Endothelial cell (in vitro differentiated cells): Measurements from ENCODE around the gene AGBL1. TPM values are rescaled to one million over a fixed set of nuclear protein-coding genes. Genes with fewer than 3 reads are reported as not detected.

Source experiments
- DNase-seq: peaks from one replicate; pipeline ENCODE4 v3.0.0; 2021; ENCODE audit warnings: low spot score
- H3K27ac Mint-ChIP-seq: one replicate; pipeline ENCODE4 v1.8.0; 2021; ENCODE audit warnings: mixed read lengths, inconsistent platforms; ENCODE audit not compliant: unreplicated experiment
- H3K27me3 Mint-ChIP-seq: one replicate; pipeline ENCODE4 v1.8.0; 2021; ENCODE audit warnings: mild to moderate bottlenecking, moderate library complexity, mixed read lengths, inconsistent platforms; ENCODE audit not compliant: unreplicated experiment
- H3K36me3 Mint-ChIP-seq: one replicate; pipeline ENCODE4 v1.8.0; 2021; ENCODE audit warnings: mild to moderate bottlenecking, low read depth, mixed read lengths, inconsistent platforms; ENCODE audit not compliant: unreplicated experiment
- H3K4me1 Mint-ChIP-seq: one replicate; pipeline ENCODE4 v1.8.0; 2021; ENCODE audit warnings: mild to moderate bottlenecking, mixed read lengths, inconsistent platforms; ENCODE audit not compliant: unreplicated experiment
- H3K4me3 Mint-ChIP-seq: one replicate; pipeline ENCODE4 v1.8.0; 2021; ENCODE audit warnings: mild to moderate bottlenecking, mixed read lengths, inconsistent platforms; ENCODE audit not compliant: unreplicated experiment
- H3K9me3 Mint-ChIP-seq: one replicate; pipeline ENCODE4 v1.8.0; 2021; ENCODE audit warnings: mixed read lengths, inconsistent platforms; ENCODE audit not compliant: unreplicated experiment
- CTCF ChIP-seq: fragments of 200-600 bp; sonication (generic); IDR thresholded peaks from one replicate; pipeline ENCODE4 v1.5.0; 2021; ENCODE audit warnings: antibody characterized with exemption; ENCODE audit not compliant: unreplicated experiment
- total RNA-seq: library from RNA; stranded (reverse); fragmentation: NEBNext Ultra II Directional; extraction: Animal tissue kit (Norgen Biotek cat#: 25700); gene quantifications from one replicate; pipeline ENCODE4 v1.2.1, GENCODE V29; 2021; ENCODE audit not compliant: unreplicated experiment

The AGBL1 gene
- total RNA-seq, 1 donor from 2014 or later, result 0.03 TPM

GRCh38 chr15:86555939-86556338, 476.3 kb downstream of the AGBL1 start:
- Mint-ChIP-seq H3K36me3 (no peaks in the 10 kb centered on the region), H3K27ac (no peak overlapping the region), H3K4me1 (peaks cover 2% of the 10 kb centered on the region)

GRCh38 chr15:86556396-86557017, 476.8 kb downstream of the AGBL1 start:
- Mint-ChIP-seq H3K9me3 (no peaks in the 10 kb centered on the region), H3K27me3 (peaks cover 1% of the 10 kb centered on the region), H3K27ac (no peak overlapping the region), H3K4me1 (peaks cover 2% of the 10 kb centered on the region), H3K4me3 (no peak overlapping the region), H3K36me3 (no peaks in the 10 kb centered on the region)
- DNase-seq, result no peak
- TF ChIP-seq CTCF, result no peak

More at GRCh38 chr15:86555939-86556338, 476.3 kb downstream of the AGBL1 start:
- H3K27me3 Mint-ChIP-seq, result peaks cover 1% of the 10 kb centered on the region
- no peak for DNase-seq
- TF ChIP-seq CTCF, result no peak
- H3K9me3 Mint-ChIP-seq, result no peaks in the 10 kb centered on the region
- H3K4me3 Mint-ChIP-seq, result no peak overlapping the region

- Mint-ChIP-seq H3K27me3 (peaks cover 1% of the 10 kb centered on the region), H3K36me3 (no peaks in the 10 kb centered on the region), H3K4me3 (no peak overlapping the region), H3K9me3 (no peaks in the 10 kb centered on the region), H3K4me1 (peaks cover 2% of the 10 kb centered on the region), H3K27ac (no peak overlapping the region)
- TF ChIP-seq CTCF, result no peak
- DNase-seq, result no peak
These were observed 477.4 kb downstream of the AGBL1 start for GRCh38 chr15:86557018-86557550.

GRCh38 chr15:86558252-86558651, 478.6 kb downstream of the AGBL1 start:
- peaks cover 1% of the 10 kb centered on the region for H3K27me3 Mint-ChIP-seq
- H3K4me1 Mint-ChIP-seq, result peaks cover 2% of the 10 kb centered on the region
- no peaks in the 10 kb centered on the region for H3K36me3 Mint-ChIP-seq
- no peak overlapping the region for H3K4me3 Mint-ChIP-seq
- H3K27ac Mint-ChIP-seq, result no peak overlapping the region
- H3K9me3 Mint-ChIP-seq, result no peaks in the 10 kb centered on the region
- no peak for TF ChIP-seq CTCF
- no peak for DNase-seq

- DNase-seq, result no peak
- Mint-ChIP-seq H3K36me3 (no peaks in the 10 kb centered on the region), H3K4me1 (peaks cover 2% of the 10 kb centered on the region), H3K27me3 (peaks cover 1% of the 10 kb centered on the region), H3K27ac (no peak overlapping the region), H3K4me3 (no peak overlapping the region), H3K9me3 (peaks cover 3% of the 10 kb centered on the region)
- no peak for TF ChIP-seq CTCF
These were observed 479.0 kb downstream of the AGBL1 start for GRCh38 chr15:86558686-86559085.
